KBM-7 (cell line): ENCODE measurements around the gene ATP8B3.
A peak's percentile ranks its signal among the peaks of the same experiment; 100 is the strongest.

ENCODE experiments used
- DNase-seq: peaks from one replicate; pipeline ENCODE4 v3.0.0-alpha.2; 2015
- in situ Hi-C: fragments of 300-500 bp; cut with MboI; formaldehyde crosslinking; loops from 2 replicates; pipeline ENCODE4 v1.14.3; 2020; ENCODE audit warnings: low sequenced_read_pairs, low pct_unique_long_range_greater_than_20kb, mixed read lengths

Gene ATP8B3

DNA sequence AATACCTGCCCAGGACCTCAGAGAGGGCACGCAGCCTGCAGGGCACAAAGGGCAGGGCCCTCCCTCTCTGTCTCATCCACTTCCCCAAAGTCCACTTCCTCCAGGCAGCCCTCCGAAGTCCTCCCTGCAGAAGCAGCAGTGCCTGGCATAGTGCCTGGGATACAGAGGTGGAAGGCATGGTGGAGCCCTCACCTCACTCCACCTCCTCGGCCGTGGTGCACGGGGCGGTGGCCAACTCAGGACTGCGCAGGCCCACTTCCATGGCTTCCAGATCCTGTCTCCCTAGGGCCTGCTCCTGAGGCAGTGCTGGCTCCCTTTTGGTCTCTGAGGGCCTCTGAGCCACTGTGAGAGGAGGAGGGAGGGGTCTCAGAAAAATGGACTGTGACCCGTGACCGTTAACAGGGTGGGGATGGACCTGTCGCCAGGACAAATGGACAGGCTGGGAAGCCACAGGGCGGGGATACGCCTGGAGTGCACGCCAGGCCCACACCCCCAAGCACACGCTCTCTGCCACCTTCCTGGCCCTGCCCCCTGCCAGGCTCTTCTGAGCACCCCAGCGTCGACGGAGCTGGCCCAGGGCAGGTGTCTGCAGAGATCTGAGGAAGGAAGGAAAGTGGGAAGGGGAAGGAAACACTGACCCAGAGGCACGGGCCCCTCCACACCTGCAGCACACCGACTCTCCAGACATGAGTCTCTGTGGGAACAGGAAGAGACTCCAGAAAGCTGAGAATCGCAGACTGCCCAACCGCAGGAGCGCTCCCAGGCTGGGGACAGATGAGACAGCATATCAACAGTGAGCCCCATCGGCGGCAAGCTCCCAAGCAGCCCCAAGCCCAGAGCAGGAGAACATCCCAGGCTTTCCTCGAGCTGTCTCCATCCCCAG, 27.8 kb upstream of the ATP8B3 start:
- in situ Hi-C loops = no loop called here
- DNase-seq = peak; percentile 45

DNA sequence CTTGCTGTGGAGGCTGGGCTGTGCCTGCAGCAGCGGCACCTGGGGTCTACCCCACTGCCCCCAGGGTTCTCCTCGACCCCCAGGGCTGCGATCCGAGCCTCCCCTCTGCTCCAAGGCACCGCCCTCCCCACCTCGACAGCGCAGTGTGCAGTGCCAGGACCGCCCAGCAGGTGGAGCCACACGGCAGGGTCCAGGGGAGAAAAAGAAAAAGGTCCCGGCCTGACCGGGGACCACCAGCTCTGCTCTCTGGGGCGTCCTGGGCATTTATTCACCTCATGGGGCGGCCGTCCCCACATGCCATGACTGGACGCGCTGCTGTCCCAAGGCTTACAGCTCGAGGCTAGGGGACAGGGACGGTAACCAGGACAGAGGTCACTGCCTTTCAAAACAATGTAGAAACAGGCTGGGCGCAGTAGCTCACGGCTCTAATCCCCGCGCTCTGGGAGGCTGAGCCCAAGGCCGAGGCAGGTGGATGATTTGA, 25.6 kb upstream of the ATP8B3 start:
- in situ Hi-C loops = no loop called here
- DNase-seq = peak; percentile 72

DNA sequence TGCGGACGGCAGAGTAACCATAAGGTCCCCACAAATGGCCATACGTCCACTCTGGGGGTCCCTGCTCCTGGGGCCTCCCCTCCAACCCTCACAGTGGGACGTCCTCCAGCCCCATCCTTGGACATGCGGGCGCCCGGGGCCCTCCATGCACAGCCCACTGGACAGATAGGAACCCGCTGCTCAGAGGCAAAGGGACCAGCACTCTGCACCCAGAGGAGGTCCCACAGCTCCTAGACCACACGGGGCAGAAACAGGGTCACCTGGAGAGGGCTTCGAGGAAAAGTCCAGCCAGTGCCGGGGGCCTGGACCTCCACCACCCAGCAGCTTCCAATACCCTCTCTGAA, 25.1 kb upstream of the ATP8B3 start:
- DNase-seq = no peak
- in situ Hi-C loops = no loop called here

DNA sequence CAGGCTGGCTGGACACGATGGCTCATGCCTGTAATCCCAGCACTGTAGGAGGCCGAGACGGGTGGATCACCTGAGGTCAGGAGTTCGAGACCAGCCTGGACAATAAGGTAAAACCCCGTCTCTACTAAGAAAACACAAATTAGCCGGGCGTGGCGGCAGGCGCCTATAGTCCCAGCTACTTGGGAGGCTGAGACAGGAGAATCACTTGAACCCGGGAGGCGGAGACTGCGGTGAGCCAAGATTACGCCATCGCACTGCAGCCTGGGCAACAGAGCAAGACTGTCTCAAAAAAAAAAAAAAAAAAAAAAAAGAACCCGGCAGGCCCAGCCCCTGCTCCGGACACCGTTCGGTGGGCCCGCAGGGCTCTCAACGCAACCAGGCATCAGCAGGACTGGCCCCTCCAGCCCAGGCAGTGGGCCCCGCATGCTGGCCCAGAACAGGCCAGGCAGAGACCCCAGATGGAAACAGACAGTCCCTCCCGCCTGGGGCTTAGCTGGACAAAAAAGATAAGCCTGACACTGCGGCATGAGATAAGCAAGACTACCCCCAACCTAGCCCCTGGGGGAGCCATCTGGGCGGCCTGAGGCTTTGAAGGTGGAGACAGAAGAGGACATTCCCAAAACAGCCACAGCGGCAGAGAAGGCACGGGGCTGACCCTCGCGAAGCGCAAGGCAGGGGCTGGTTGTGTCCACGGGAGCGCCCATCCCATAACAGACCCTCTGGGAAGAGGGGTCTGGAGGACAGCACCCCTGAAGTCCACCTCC, 24.6 kb upstream of the ATP8B3 start:
- in situ Hi-C loops = no loop called here

DNA sequence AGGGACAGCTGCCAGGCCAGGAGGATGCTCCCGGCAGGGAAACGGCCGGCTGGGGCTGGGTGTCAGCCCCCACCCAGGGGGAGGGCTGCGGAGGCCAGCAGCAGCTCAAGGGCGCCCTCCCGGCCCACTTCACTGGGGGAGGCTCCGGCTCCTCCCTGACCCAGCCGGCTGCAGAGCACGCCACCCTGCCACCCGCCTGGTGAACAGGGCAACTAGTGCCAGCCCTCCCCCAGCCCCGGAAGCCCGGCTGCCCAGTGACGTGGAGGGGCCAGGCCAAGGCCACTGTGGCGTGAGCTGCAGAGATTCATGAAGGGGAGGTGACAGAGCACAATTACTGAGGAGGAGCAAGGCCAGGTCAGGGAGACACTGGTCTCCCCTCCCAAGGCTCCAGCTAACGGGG, 21.5 kb upstream of the ATP8B3 start:
- no peak for DNase-seq
- in situ Hi-C loops = no loop called here

More for the DNA sequence above, 24.6 kb upstream of the ATP8B3 start:
- DNase-seq = no peak

DNA sequence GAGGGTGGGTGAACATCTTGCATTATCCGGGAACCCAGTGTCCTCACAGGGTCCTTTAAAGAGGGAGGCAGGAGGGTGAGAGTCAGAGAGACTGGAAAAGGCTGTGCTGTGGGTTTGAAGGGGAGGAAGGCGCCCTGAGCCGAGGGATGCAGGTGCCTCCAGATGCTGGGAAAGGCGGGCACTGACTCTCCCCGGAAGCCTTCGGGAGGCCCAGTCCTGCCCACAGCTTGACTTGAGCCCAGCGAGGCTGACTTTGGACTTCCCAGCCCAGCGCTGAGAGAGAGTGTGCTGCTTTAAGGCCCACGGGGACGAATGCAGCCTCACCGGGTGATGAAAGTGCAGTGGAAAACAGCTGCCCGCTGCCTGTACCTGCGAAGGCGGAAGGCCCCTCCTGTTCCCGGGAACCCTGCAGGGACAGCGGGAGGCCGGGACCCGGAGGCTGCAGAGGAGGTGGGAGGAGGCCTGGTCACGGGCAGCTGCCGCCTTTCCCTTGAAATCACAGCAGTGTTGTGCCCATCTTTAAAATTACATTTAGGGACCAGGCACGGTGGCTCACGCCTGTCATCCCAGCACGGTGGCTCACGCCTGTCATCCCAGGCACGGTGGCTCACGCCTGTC, 20.1 kb upstream of the ATP8B3 start:
- no peak for DNase-seq
- in situ Hi-C loops = no loop called here

DNA sequence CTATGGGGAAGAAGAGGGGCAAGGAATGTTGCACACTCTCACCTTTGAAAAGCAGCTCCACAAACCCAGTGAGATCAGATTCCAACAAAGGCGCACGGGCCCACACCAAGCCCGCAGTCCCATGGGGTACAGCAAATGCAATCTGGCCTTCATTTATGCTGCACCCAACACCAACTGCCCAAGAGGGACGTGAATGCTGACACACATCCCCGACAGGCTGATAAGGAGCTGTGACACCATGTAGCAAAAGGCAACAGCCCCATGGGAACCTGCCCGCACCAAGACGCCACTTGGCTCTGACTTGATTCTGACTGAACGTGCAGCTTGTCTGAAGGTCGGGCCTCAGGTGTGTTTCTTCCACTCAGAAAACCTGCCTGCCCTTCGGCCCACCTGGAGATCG, 18.9 kb upstream of the ATP8B3 start:
- DNase-seq = no peak
- in situ Hi-C loops = no loop called here

DNA sequence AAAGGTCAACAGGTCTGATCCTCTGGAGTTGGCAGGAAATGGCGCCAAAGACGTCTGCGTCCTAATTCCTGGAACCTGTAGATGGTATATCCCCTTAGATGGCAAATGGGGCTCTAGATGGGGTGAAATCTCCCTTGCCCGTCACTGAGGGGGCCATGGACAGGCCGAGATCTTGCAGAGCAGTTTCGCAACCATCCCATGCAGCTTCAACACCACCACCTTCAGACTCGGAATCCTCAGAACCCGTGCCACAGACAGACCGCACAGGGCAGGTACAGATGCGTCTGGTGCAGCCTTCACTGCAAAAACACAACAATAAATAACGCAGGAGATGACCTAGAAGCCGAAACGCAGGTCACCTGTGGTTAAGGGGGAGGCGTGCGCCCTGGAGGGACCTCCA, 18.5 kb upstream of the ATP8B3 start:
- in situ Hi-C loops = no loop called here
- no peak for DNase-seq

DNA sequence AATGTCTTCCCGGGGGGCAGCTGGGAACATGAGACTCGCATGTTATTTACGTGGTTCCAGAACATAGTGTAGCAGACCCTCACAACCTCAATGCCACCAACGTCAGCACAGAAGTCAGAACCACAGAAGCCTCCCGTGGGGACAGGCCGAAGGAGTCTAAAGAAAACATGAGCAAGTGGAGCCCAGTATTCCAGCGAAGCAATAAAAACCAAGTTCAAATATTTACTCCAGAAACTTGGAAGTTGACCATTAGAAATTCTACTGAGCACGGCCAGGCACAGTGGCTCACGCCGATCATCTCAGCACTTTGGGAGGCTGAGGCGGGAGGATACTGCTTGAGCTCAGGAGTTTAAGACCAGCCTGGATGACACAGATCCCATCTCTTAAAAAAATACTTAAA, 17.9 kb upstream of the ATP8B3 start:
- in situ Hi-C loops = no loop called here
- DNase-seq = no peak

DNA sequence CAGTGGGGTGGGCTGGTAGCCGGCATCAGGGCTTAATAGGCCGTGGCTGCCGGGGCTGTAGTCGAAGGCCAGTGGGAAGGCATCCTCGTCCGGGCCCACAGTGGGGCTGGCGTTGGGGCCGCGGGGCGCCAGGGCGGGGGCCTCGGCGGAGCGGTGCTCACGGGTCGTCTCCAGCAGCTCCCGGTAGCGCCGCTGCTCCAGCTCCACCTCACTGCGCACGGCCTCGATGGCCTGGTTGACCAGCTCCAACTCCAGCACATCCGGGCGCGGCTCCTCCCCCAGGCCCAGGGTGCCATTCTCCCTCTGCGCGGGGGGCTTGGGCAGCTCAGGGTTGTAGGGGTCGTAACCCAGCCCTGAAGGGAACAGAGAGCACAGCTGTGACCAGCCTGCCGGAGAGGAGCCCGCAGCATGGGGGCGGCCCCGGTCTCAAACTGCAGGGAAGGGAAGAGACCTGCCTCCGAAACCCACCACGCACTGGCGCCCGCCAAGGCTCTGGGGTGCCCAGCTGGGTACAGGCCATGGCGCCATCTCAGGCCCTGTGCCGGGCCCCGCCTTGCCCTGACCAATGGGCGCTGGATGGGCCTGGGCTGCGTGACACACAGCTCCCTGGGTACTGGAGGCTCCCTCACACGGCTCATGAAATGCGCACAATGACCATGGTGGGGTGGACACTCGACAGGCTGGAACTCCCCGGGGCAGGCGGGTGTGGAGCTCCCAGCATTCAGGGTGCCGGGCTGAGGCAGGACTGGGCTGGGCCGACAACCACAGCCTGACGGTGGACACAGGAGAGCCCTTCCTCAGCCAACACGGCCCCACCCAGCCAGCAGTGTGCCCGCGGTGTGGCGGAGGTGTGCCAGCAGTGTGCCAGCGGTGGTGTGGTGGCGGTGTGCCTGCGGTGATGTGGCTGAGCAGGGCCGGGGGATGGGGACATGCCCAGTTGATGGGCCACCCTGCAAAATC, 16.5 kb upstream of the ATP8B3 start:
- in situ Hi-C loops = no loop called here

DNA sequence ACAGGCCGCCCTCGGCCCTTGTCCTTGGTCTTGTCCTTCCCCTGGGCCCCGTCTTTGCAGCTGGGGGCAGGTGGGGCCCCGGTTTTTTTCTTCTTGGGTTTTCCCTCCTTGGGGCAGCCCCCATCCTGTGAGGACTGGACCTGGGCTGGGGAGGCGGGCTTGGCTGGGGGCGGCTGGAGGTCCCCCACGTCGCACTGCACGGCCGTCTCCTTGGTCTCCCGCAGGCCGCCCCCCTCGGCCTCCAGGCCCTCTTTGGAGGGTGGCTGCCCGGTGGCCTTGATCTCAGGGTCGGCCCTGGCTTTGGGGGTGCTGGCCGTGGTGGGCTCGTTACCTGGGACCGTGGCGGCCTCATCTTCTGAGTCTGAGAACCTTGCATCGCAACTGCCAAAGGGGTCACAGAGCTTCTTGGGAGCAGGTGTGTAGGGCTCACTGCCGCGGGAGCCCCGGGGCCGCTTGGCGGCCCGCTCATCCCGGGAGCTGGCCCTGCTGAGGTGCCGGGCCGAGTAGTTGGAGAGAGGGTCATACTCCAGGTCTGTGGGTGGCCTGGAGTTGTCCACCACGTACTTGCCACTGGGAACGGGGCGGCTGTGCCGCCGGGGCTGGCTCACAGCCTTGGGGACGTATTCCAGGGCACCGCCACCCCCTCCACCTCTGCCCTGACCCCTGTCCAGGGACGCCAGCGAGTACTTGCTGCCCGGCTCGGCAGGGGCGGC, 15.6 kb upstream of the ATP8B3 start:
- in situ Hi-C loops = no loop called here
- DNase-seq = no peak

More for the DNA sequence above, 16.5 kb upstream of the ATP8B3 start:
- no peak for DNase-seq

DNA sequence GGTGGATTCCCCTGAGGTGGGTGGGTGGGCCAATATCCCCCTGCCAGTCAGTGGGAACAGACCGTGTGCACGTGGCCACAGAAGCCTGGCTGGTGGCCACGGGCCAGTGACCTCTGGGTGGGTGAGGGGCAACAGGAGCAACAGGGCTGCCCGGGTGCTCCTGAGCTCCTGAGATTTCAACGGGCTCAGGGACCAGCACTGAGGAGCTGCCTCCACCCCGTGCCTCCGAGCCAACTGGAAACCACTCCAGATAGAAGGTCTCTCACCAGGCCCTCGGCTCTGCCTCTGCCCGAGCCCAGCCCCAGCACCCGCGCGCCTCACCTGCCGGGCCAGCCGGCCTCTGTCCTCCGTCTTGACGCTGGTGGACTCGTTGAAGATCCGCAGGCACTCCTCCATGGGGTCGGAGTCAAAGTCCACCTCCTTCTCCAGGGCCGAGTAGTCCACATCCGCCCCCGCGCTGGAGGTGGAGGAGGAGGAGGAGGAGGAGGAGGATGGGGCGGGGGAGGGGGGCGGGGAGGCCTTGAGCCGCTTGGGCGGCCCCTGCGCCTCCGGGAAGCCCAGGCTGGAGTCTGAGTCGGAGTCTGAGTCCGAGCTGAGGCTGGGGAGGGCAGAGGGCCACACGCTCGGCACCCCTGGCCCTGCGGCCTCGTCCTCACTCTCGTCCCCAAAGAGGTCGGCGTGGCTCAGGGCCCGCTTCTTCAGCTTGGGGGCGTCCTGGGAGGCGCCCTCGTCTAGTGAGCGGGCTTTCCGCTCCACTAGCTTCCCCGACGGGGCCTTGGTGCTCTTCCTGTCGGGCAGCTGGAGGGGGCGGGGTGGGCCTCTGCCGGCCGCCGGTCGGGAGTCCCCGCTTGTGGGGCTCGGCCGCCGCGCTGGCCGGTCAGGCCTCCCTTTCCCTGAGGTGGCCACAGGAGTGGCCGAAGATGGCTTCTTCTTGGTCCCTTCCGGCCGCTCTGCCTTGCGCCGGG, 14.8 kb upstream of the ATP8B3 start:
- in situ Hi-C loops = no loop called here
- no peak for DNase-seq

DNA sequence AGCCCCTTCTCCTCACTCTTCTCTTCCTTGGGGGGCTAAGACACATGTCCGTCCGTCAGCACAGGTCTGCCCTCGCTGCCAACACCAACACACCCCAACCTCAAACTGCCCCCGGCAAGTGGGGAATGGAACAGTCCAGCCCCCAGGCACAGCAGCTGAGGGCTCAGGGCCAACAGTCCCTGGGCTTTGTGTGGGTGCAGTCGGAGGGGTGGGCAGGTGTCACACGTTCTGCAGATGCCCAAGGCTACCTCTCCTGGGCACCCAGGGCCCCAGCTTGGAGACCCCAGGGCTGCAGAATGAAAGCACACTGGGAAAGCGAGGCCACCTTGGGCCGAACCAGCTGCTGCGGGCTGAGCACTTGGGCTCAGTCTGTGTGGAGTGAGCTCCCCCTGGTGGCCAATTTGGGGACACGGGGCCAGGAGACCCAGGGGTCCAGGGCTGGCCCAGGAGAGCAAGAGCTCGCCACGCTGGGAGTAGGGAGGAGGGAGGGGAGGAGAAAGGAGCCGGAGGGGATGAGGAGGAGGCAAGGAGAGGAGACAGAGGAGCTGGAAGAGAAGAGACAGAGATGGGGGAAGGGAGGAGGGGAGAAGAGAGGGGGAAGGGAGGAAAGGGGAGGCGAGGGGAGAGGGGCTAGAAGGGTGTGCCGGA, 14.0 kb upstream of the ATP8B3 start:
- peak; percentile 70 for DNase-seq

DNA sequence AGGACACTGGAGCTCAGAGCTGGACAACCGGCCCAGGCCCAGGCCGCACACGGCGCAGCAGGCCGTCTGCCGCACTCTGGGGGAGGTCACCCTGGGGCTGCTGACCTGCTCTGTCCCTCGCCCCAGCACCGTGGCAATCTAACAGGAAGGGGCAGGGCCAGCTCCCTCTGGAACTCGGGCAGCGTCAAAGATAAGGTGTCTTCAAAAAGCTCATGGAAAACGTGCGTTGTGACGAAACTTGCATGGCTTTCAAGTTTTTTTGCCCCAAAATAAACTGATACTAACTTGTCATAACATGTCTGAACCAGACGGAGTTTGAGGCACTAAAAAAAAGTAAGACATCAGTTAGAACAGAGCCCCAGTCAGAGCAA, 12.2 kb upstream of the ATP8B3 start:
- in situ Hi-C loops = no loop called here
- DNase-seq = no peak

More for the DNA sequence above, 14.0 kb upstream of the ATP8B3 start:
- in situ Hi-C loops = no loop called here

DNA sequence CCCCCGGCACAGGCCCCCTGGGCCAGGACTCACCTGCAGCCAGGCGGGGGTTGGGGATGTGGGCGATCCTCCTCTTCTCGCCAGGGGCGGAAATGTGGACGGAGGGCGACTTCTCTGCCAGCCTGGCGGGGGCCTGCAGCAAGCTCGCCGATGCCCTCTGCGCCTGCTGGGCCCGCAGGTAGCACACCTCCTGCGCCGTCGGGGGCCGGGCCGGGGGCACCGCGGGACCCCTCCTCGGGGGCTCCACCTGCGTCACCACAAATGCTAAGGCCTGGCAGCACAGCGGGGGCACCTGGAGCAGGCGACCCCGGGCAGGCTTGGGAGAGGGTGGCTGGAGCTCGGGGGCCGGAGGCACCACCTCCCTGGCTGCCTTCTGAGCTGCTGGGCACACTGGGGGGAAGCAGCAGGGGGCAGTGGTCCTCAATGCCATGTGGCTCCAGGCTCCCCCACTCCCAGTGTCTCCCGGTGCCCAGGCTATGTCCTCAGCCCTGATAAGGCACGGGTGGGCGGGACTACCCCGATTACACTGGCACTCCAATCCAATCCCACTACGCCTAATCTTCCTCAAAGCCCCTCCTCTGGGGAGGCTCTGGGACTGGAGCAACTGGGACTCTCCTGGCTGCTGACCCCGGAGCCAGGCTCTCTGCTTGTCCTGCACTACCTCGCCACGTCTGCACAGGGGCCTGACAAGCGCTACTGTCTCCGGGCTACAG, 11.6 kb upstream of the ATP8B3 start:
- in situ Hi-C loops = no loop called here
- DNase-seq = no peak

DNA sequence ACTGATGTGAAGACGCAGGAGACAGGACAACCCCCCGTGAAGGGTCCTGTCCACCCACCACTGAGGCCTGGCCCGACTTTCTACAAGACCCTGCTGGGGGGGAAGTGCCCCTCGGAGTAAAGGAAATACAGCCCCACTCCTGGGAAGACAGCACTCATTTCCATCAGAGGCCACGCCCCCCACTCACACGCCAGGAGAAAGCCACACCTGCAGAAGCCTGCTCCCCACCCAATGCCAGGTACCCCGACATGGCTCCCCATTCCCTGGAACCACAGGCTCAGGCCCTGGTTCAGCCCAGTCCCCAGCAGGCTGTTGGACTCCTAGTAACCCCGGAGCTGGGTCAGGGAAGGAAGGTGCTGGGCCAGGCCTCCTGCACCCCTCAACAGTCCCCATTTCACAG, 10.9 kb upstream of the ATP8B3 start:
- in situ Hi-C loops = no loop called here
- no peak for DNase-seq
